Kidney (tissue), 14 donors: ENCODE measurements around the gene WDFY4. TPM values are rescaled to one million over a fixed set of nuclear protein-coding genes. Genes with fewer than 3 reads are reported as not detected.
A peak's percentile ranks its signal among the peaks of the same experiment; 100 is the strongest.

Source experiments
- DNase-seq, 5 donors: peaks; one replicate each; pipeline ENCODE4 v3.0.0-alpha.2; 2013 to 2020
- FAIRE-seq: peaks from 2 replicates; lab custom pipeline; 2012; peaks lifted over from hg19 to GRCh38; lab: Jason Lieb, UNC
- H3K27ac ChIP-seq, 2 donors: one replicate each; pipeline ENCODE4 v1.7.0; 2013; ENCODE audit warnings: low read depth in 2 of 2, low read length in 2 of 2, inconsistent platforms in 1 of 2
- H3K27me3 ChIP-seq: one replicate; pipeline ENCODE4 v1.7.1; 2013; ENCODE audit warnings: low read length, inconsistent platforms; ENCODE audit not compliant: control insufficient read depth, insufficient read depth
- H3K36me3 ChIP-seq, 3 donors: one replicate each; pipeline versions ENCODE4 v1.7.0 to v1.7.1; 2013; ENCODE audit warnings: low read length in 3 of 3, control low read depth in 1 of 3, inconsistent platforms in 1 of 3; ENCODE audit not compliant: insufficient read depth in 3 of 3, control insufficient read depth in 2 of 3
- H3K4me1 ChIP-seq, 3 donors: one replicate each; pipeline versions ENCODE4 v1.7.0 to v1.7.1; 2013; ENCODE audit warnings: low read length in 3 of 3, inconsistent platforms in 1 of 3, low read depth in 1 of 3; ENCODE audit not compliant: control insufficient read depth in 2 of 3, insufficient read depth in 2 of 3
- H3K4me3 ChIP-seq, 3 donors: one replicate each; pipeline versions ENCODE4 v1.7.0 to v1.8.1; 2013; ENCODE audit warnings: low read length in 3 of 3, control low read depth in 1 of 3, inconsistent platforms in 1 of 3
- H3K9ac ChIP-seq, 3 donors: one replicate each; pipeline versions ENCODE4 v1.7.0 to v1.7.1; 2013; ENCODE audit warnings: low read length in 3 of 3, control low read depth in 1 of 3, inconsistent platforms in 1 of 3
- H3K9me3 ChIP-seq, 3 donors: one replicate each; pipeline versions ENCODE4 v1.7.0 to v1.7.1; 2013; ENCODE audit warnings: low read length in 3 of 3, control low read depth in 1 of 3, inconsistent platforms in 1 of 3; ENCODE audit not compliant: control insufficient read depth in 2 of 3, insufficient read depth in 1 of 3
- CTCF ChIP-seq: IDR thresholded peaks from 3 replicates; pipeline ENCODE4 v1.5.1; 2012; ENCODE audit warnings: mild to moderate bottlenecking, moderate library complexity, borderline replicate concordance; ENCODE audit not compliant: insufficient read depth; ENCODE audit errors: extremely low read depth
- intact Hi-C: fragments of 100-400 bp; cut with DNase I; formaldehyde crosslinking; loops from one replicate; pipeline ENCODE4 v1.11.1; 2022
- polyA plus RNA-seq: library from polyadenylated mRNA; stranded (reverse); fragments of 350-450 nt; fragmentation: Illumina TruSeq; extraction: RNeasy Lipid Tissue Mini Kit (QIAGEN cat#74804); gene quantifications from one replicate; pipeline ENCODE4 v1.2.3, GENCODE V29; 2014; ENCODE audit warnings: low read depth, low replicate concordance; ENCODE audit not compliant: insufficient read depth
- total RNA-seq: library from RNA; stranded (reverse); fragmentation: NEBNext Ultra II Directional; extraction: Animal tissue kit (Norgen Biotek cat#: 25700); gene quantifications from one replicate; pipeline ENCODE4 v1.2.1, GENCODE V29; 2021
- donor health status: control.
- donor health status: control.
- donor health status: control.
- donor health status: control.
- donor health status: control.
- donor health status: DM: yes; HTN: yes; CAD: no.
- donor health status: Normal renal cell carcinoma (clear cell type).

The WDFY4 gene
- total and polyA plus RNA-seq, 2 donors from 2014 or later: 1.7 to 13.3 TPM

- Histone ChIP-seq H3K4me3 (no peak overlapping the region), H3K36me3 (no peaks in the 10 kb centered on the region), H3K27ac (no peak overlapping the region), H3K27me3 (peaks cover 2% of the 10 kb centered on the region), H3K9ac (no peak overlapping the region), H3K9me3 (no peaks in the 10 kb centered on the region), H3K4me1 (no peaks in the 10 kb centered on the region)
- no peak for TF ChIP-seq CTCF
- no peak for FAIRE-seq
- intact Hi-C loops: loop anchor here (10.0 kb wide), 1 partner anchor 186 kb away; no protein-coding TSS in a partner anchor
- no peak for DNase-seq
Measured at GRCh38 chr10:48978318-48978717, 293.6 kb downstream of the WDFY4 start.

- H3K27ac ChIP-seq: no peak overlapping the region
- no peaks in the 10 kb centered on the region for H3K4me1 ChIP-seq
- FAIRE-seq (no peak), DNase-seq (peak in 4 of 5 donors; percentile 44 to 68 (median 65))
- no peak overlapping the region for H3K9ac ChIP-seq
- no peaks in the 10 kb centered on the region for H3K9me3 ChIP-seq
- peaks cover 2% of the 10 kb centered on the region for H3K27me3 ChIP-seq
- no peaks in the 10 kb centered on the region for H3K36me3 ChIP-seq
- H3K4me3 ChIP-seq: no peak overlapping the region
- intact Hi-C loops: no loop called here
- peak; percentile 84 for TF ChIP-seq CTCF
Measured at GRCh38 chr10:48981310-48981907, 296.7 kb downstream of the WDFY4 start.

GRCh38 chr10:48982584-48982983 is 297.9 kb downstream of the WDFY4 start:
- TF ChIP-seq CTCF: no peak
- H3K9ac ChIP-seq: no peak overlapping the region
- H3K27ac ChIP-seq: no peak overlapping the region
- no peak for FAIRE-seq
- no peaks in the 10 kb centered on the region for H3K4me1 ChIP-seq
- DNase-seq: no peak
- intact Hi-C loops: no loop called here
- no peaks in the 10 kb centered on the region for H3K9me3 ChIP-seq
- no peaks in the 10 kb centered on the region for H3K36me3 ChIP-seq
- H3K27me3 ChIP-seq: peaks cover 2% of the 10 kb centered on the region
- H3K4me3 ChIP-seq: no peak overlapping the region
